GM21825 (cell line): ENCODE data around the gene CSTPP1.
"Not testable (repeated sequence)": the region's sequence is repeated elsewhere in the genome, so short reads cannot be mapped to it uniquely, and the experiment has no call there.

ENCODE experiments used
- ATAC-seq: cut with Tn5 transposase; IDR thresholded peaks from one replicate; pipeline ENCODE4 v1.9.1; 2021; ENCODE audit warnings: mild to moderate bottlenecking, moderate library complexity; ENCODE audit not compliant: unreplicated experiment

The CSTPP1 gene

GRCh38 chr11:46912526-46913150 is 23.9 kb upstream of the CSTPP1 start:
- no peak for ATAC-seq

GRCh38 chr11:46913484-46913883 is 23.1 kb upstream of the CSTPP1 start:
- ATAC-seq: no peak

GRCh38 chr11:46914363-46914762 is 22.2 kb upstream of the CSTPP1 start:
- no peak for ATAC-seq

GRCh38 chr11:46914910-46915309 is 21.7 kb upstream of the CSTPP1 start:
- ATAC-seq: no peak

GRCh38 chr11:46916286-46917108 is 20.1 kb upstream of the CSTPP1 start:
- ATAC-seq: no peak

GRCh38 chr11:46917109-46917761 is 19.3 kb upstream of the CSTPP1 start:
- no peak for ATAC-seq

- ATAC-seq: no peak
Measured at GRCh38 chr11:46917762-46918082, 18.8 kb upstream of the CSTPP1 start.

GRCh38 chr11:46918083-46918787 is 18.3 kb upstream of the CSTPP1 start, which contains the start of gene LRP4:
Gene LRP4 (minus strand): TSS chr11:46918550. CDS start chr11:46918379, 171 bp downstream.
- ATAC-seq: peak; percentile 59

- ATAC-seq: no peak
Measured at GRCh38 chr11:46918788-46919513, 17.6 kb upstream of the CSTPP1 start.

- no peak for ATAC-seq
Measured at GRCh38 chr11:46920755-46921154, 15.8 kb upstream of the CSTPP1 start.

- ATAC-seq: not testable (repeated sequence)
Measured at GRCh38 chr11:46927928-46928327, 8.6 kb upstream of the CSTPP1 start.

GRCh38 chr11:46928701-46929100 is 7.9 kb upstream of the CSTPP1 start:
- ATAC-seq: not testable (repeated sequence)

- no peak for ATAC-seq
Measured at GRCh38 chr11:46930089-46930488, 6.5 kb upstream of the CSTPP1 start.

- no peak for ATAC-seq
Measured at GRCh38 chr11:46942172-46942571, 5.6 kb downstream of the CSTPP1 start.

- ATAC-seq: no peak
Measured at GRCh38 chr11:46944356-46945075, 8.0 kb downstream of the CSTPP1 start.

GRCh38 chr11:46947399-46948077 is 11.0 kb downstream of the CSTPP1 start:
- no peak for ATAC-seq

GRCh38 chr11:46948378-46949131 is 12.0 kb downstream of the CSTPP1 start:
- no peak for ATAC-seq

GRCh38 chr11:46949297-46949696 is 12.7 kb downstream of the CSTPP1 start:
- no peak for ATAC-seq

- no peak for ATAC-seq
Measured at GRCh38 chr11:46951864-46952263, 15.3 kb downstream of the CSTPP1 start.
